NCI-H1105 treated with DMSO at 0.1 percent for 48 hours (cell line): Measurements from ENCODE around the gene FHAD1.

Source experiments
- DNase-seq: peaks from one replicate; lab custom pipeline; 2025; lab: John Stamatoyannopoulos, UW

FHAD1 gene

DNA sequence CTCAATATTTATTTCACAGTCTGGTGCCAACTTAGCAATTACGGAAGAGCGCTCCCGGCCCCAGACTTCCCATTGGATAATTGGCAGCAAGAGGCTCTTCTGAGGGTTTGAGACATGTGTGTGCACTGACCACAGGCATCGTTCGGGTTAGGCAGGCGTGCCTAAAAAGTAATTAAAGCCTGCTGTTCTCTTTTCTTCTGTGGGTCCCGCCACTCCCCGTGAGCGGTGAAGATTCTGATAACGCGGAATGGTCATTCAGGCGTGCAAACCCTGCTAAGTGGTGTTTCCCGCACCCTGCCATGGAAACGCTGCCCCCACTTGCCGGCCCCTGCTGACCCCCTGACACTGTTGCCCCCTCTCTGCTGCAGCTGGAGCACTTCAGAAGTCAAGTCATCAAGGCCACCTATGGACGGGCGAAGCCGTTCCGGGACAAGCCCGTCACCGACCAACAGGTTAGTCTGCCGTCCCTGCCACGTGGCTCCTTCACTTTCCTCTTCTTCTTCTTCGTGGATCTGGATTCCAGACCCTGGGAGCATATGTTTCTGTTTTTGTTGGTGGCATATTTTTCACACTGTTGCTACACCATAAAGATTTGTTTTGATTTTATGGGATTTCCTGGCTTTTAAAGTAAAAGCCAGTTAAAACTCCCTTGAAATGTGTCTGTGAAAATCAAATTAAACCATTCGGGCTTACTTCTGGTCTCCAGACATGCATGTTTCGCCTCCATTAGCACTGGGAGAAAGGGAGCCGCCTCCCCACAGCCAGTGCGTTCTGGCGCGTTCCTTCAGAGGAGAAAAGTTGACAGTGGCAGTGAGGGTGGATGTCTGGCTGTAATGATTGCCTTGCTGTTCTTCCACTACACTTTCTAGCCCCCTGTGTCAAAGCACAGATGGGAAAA lies 79.9 kb downstream of the FHAD1 start:
- DNase-seq = no peak

DNA sequence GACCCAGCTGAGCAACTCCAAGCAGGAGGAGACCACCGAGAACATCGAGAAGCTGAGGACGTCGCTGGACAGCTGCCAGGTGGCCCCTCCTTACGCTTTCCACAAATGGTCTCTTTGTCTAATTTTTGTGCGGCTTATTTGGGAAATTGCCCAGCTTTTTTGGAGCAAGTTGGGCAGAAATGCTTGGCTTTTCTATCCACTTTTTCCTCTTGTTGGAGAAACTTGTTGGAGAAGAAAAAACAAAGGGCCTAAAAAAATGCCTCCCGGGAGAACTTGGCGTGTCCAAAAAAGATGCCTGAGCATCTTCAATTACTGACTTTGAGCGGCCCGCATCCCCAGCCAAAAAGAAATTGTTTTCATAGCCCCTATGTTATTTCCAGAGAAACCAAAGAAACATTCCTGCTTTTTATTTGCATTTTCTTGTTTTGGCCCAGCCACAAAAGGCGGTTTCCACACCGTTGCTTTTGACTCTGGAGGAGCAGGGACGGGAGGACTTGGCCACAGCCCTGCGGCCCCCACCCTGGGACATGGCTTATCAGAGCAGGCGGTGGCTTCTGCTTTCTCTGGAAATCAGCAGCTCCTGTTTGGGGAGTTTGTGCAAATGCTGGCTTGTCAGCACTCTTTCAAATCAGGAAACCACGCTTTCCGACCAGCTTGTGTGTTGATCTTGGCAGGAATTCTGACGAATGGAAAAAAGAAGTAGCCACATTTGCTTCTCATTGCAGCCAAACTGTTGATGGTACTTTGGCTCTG lies 81.5 kb downstream of the FHAD1 start:
- DNase-seq = no peak

- DNase-seq = no peak
Measured at GRCh38 chr1:15329104-15329820, 82.2 kb downstream of the FHAD1 start.

DNA sequence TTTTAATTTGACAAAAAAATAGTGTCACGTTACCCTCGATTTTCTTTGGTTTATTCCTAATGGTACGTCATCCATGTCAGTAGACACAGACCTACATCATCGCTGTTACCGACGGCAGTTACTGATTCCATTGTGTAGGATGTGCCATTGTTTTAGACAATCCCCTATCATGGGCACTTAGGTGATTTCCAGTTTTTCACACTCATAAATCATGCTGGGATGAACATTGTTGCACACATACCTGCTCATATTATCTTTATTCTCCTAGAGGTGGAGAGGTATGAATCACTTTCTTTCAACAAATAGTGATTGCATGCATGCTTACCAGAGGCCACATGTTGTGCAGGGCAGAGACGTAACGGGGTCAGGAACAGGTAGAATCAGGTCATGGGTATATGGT lies 83.0 kb downstream of the FHAD1 start:
- DNase-seq = no peak

GRCh38 chr1:15331180-15331579 lies 84.2 kb downstream of the FHAD1 start:
- DNase-seq = no peak

- DNase-seq = no peak
Measured at GRCh38 chr1:15331734-15332133, 84.7 kb downstream of the FHAD1 start.

- DNase-seq = no peak
Measured at GRCh38 chr1:15332525-15332924, 85.5 kb downstream of the FHAD1 start.

DNA sequence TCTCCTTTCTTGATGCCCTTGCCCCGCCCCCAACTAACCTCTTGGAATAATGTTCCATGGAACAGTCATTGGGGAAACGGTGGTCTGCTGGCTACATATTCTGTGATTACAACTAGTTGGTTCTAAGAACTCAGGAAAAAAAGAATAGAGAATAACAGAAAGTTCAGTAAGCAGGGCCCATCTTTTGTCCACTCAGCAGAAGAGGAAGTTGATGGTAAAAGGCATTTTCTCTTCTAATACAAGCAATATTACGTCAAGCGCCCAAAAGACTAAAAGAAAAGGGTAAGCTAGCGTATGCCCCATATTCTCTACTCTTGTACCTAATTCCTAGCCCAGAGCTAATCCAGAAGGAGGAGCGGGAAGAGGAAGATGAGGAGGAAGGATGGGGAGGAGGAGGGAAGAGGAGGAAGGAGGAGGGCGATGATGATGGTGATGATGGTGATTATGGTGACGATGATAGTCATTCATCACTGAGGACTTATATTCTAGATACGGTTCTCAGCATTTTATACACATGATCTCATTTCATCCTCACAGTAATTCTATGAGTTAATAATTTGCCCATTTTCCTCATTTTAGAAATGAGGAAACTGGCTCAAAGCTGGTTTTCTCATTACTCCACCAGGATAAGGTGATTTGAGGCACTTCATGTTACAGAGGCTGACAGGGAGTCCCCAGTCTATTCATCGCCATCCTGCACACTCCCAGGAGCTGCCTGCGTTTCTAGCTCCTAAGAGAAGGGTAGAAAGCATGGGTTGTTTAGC lies 86.1 kb downstream of the FHAD1 start:
- no peak for DNase-seq

DNA sequence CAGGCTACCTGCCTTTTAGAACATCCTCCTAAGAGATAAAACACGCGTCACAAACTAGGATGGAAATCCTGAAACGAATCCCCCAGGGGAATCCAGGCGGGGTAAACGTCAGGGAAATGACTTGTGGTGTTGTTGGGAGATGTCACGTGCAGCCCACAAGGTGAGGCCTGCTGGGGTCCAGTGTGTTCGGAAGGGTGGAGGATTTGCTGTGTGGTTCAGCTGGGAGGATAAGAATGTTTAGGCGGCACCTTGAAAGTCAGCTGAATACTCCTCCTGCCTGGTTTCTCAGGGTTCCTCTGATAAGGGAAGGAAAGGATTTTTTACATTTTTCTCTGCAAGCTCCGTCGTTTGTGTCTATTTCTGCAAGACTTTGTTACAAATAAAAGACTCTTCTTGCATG lies 88.0 kb downstream of the FHAD1 start:
- no peak for DNase-seq

DNA sequence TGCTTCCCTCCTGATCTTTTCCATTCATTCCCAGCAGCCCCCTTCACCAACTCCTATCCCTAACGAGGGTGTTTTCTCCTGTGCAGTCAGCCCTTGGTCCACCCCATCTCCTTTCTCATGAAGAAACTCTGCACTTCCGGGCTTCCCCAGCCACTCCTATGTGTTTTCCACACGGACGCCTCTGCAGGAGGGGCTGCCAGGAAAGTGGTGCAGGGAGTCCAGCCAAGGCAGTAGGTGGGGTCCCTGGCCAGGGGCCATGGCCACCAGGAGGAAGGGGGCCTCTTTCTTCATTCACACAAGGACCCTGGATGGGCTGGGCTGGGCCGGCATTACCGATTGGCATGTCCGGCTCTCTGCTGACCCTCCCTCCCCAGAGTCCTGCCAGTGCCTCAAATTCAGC lies 89.8 kb downstream of the FHAD1 start:
- no peak for DNase-seq

GRCh38 chr1:15337656-15338402 lies 90.8 kb downstream of the FHAD1 start:
- DNase-seq = no peak

DNA sequence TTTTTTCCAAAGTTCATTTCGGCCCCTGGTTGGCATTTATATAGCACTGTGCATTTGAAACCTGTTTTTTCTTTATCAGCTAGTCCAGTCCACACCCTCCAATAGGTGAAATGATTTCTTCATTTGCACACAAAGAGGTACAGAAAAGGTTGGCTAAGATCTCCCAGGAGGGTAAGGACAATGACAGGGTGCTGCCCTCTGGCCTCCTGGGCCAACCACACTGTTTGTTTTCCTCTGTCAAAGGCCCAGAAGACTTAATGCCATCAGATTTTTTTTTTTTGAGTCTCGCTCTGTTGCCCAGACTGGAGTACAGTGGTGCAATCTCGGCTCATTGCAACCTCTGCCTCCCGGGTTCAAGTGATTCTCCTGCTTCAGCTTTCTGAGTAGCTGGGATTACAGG lies 92.5 kb downstream of the FHAD1 start:
- DNase-seq = no peak

DNA sequence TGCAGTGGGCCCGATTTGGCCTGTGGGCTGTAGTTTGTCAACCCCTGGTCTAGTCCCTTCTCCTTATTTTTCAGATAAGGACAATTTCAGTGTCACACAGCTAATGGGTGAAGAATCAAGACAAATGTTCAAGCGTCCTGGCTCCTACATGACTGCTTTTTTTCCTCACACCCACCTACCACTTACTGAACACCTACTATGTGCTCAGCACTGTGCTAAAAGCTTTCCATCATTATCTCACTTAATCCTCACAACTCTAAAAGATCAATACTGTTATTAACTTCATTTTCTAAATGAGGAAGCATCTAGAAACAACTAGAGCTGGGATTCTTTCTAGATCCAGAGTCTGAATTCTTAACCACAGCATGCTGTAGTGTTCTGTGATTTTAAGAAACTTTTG lies 94.2 kb downstream of the FHAD1 start:
- no peak for DNase-seq

DNA sequence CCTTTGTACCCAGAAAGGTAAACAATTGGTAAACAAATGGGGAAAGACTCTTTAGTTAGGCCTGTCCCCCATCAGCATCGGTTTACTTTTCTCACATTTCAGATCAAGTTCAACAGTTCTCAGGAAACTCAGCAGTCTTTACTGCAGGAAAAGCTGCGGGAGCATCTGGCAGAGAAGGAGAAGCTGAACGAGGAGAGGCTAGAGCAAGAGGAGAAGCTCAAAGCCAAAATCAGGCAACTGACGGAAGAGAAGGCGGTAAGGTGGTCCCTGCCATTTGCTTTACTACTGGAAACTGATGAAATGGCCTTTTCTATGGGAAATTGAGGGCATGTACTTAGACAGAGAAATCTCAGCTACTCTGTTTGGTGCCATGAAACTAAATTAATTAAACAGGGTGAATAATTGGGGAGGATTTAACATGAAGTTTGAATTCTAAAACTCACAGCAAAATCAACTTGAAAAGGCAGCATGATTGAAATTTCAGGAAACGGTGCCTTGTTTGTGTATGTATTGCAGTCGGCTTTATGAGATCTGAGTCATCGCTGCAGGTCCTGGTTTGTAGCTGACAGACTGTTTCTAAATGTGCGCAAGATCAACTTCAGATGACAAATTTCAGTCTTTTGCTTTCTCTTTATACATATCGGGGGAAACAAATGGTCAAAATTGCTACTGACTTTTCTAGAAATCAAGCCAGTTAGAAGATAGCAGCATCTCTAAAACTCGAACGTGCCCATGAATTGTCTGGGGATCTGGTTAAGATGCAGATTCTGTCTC lies 94.8 kb downstream of the FHAD1 start:
- DNase-seq = no peak

GRCh38 chr1:15342408-15342967 lies 95.5 kb downstream of the FHAD1 start:
- no peak for DNase-seq

DNA sequence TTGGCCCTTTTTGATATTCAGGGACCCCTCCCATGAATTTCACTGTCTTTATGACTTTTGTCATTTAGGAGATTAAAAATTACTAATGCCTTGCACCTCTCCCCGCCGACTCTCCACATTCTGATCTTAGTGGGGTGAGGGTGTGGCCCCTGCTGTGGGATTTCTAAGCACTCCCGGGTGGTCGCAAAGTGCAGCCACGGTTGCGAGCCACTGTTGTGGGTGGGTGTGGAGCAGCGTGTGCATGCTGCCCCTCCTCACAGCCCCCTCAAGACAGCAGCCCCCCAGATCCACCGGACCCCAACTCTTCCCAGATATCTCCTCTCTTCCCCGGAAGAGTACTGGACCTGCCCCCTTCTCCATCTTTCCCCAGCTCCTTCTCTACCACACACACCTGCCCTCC lies 96.1 kb downstream of the FHAD1 start:
- DNase-seq = no peak

GRCh38 chr1:15343729-15344128 lies 96.7 kb downstream of the FHAD1 start:
- peak; percentile 24 for DNase-seq

DNA sequence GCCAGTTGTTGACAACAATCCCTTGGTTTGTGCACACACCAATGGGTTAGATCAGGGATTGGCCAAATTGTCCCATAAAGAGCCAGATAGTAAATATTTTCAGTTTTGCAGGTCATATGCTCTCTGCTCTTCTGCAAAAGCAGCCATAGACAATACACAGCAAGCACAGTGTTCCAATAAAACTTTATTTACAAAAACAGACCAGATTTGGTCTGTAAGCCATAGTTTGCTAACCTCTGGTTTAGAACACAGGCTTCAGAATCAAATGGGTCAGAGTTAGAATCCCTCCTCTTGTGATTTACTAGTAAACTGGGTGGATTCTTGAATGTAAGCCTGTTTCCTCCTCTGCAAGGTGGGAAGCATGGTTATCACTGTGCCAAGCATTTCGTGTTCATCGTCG lies 97.4 kb downstream of the FHAD1 start:
- DNase-seq = no peak

GRCh38 chr1:15344800-15345704 lies 98.0 kb downstream of the FHAD1 start:
- no peak for DNase-seq
